Measurements from ENCODE around the gene KIF20B.

GRCh38 chr10:89813546-89813945 lies 112.2 kb downstream of the KIF20B start:
- no peak for TF ChIP-seq CTCF (IDR thresholded peaks at IDR 0.05)
- no peak for TF ChIP-seq POLR2AphosphoS5 (IDR thresholded peaks at IDR 0.05; ENCODE audit: insufficient read depth in 1 of 2, low read depth in 1 of 2)
- TF ChIP-seq POLR2A (IDR thresholded peaks at IDR 0.05) = no peak
